ENCODE measurements around the gene XYLT1. TPM values are rescaled to one million over a fixed set of nuclear protein-coding genes. Genes with fewer than 3 reads are reported as not detected.

The XYLT1 gene
- total RNA-seq, 1 donor from 2014 or later: 27.3 TPM

DNA sequence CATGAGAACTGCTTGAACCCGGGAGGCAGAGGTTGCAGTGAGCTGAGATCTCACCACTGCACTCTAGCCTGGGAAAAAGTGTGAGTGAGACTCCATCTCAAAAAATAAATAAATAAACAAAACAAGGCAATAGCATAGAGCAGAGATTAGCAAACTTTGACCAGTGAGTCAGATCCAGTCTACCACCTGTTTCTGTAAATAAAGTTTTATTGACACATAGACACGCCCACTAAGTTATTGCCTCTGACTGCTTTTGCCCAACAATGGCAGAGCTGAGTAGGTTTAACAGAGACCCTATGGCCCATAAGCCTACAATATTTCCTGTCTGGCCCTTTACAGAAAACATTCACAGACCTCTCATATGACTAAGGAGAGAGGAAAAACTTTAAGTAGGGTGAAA is 44.3 kb downstream of the XYLT1 start:
- H3K27me3 ChIP-seq: no peaks in the 10 kb centered on the region
- H3K36me3 ChIP-seq: no peaks in the 10 kb centered on the region
- intact Hi-C loops (cut with DNase I): no loop called here
- H3K4me3 ChIP-seq: no peak overlapping the region
- no peak for DNase-seq (ENCODE audit: extremely low spot score in 2 of 2)
- no peaks in the 10 kb centered on the region for H3K9me3 ChIP-seq
- TF ChIP-seq POLR2AphosphoS5 (IDR thresholded peaks at IDR 0.05; ENCODE audit: insufficient read depth in 1 of 2, low read depth in 1 of 2) (no peak), CTCF (IDR thresholded peaks at IDR 0.05) (no peak), POLR2A (IDR thresholded peaks at IDR 0.05) (no peak)
- no peaks in the 10 kb centered on the region for H3K4me1 ChIP-seq
- H3K27ac ChIP-seq: no peak overlapping the region

DNA sequence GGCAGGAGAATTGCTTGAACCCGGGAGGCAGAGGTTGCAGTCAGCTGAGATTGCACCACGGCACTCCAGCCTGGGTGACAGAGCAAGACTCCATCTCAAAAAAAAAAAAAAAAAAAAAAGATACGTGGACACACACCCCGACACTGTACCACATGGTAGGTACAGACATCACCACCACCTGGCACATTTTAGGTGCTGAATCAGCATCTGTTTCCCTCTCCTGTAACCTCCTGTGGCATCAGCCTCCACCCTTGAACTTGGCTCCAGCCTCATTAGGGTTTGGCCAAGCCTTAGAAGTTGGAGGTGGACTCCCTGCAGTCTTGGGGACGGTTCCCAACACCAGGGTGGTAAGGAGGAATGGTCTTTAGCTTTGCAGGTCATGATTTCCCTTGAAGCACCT is 46.0 kb downstream of the XYLT1 start:
- intact Hi-C loops (cut with DNase I): no loop called here
- DNase-seq (ENCODE audit: extremely low spot score in 2 of 2): no peak
- Histone ChIP-seq H3K27ac (no peak overlapping the region), H3K9me3 (no peaks in the 10 kb centered on the region), H3K27me3 (no peaks in the 10 kb centered on the region), H3K4me3 (no peak overlapping the region), H3K36me3 (no peaks in the 10 kb centered on the region), H3K4me1 (no peaks in the 10 kb centered on the region)
- TF ChIP-seq POLR2A (IDR thresholded peaks at IDR 0.05) (no peak), CTCF (IDR thresholded peaks at IDR 0.05) (no peak), POLR2AphosphoS5 (IDR thresholded peaks at IDR 0.05; ENCODE audit: insufficient read depth in 1 of 2, low read depth in 1 of 2) (no peak)

- TF ChIP-seq POLR2A (IDR thresholded peaks at IDR 0.05) (no peak), POLR2AphosphoS5 (IDR thresholded peaks at IDR 0.05; ENCODE audit: insufficient read depth in 1 of 2, low read depth in 1 of 2) (no peak), CTCF (IDR thresholded peaks at IDR 0.05) (no peak)
- intact Hi-C loops (cut with DNase I): no loop called here
- DNase-seq (ENCODE audit: extremely low spot score in 2 of 2): no peak
Observed at GRCh38 chr16:17423221-17423620, 47.5 kb downstream of the XYLT1 start.

GRCh38 chr16:17420816-17421215 is 49.9 kb downstream of the XYLT1 start:
- no peak overlapping the region for H3K27ac ChIP-seq
- no peaks in the 10 kb centered on the region for H3K9me3 ChIP-seq
- TF ChIP-seq CTCF (IDR thresholded peaks at IDR 0.05): no peak
- TF ChIP-seq POLR2A (IDR thresholded peaks at IDR 0.05): no peak
- no peak for TF ChIP-seq POLR2AphosphoS5 (IDR thresholded peaks at IDR 0.05; ENCODE audit: insufficient read depth in 1 of 2, low read depth in 1 of 2)
- intact Hi-C loops (cut with DNase I): no loop called here
- H3K36me3 ChIP-seq: peaks cover 0 to 3% of the 10 kb centered on the region in 2 donors
- no peaks in the 10 kb centered on the region for H3K27me3 ChIP-seq
- no peak for DNase-seq (ENCODE audit: extremely low spot score in 2 of 2)
- peaks cover 24% of the 10 kb centered on the region for H3K4me1 ChIP-seq
- H3K4me3 ChIP-seq: no peak overlapping the region

More at GRCh38 chr16:17423221-17423620, 47.5 kb downstream of the XYLT1 start:
- no peak overlapping the region for H3K4me3 ChIP-seq
- no peak overlapping the region for H3K27ac ChIP-seq
- no peaks in the 10 kb centered on the region for H3K9me3 ChIP-seq
- H3K27me3 ChIP-seq: no peaks in the 10 kb centered on the region
- H3K4me1 ChIP-seq: peaks cover under 1% of the 10 kb centered on the region
- H3K36me3 ChIP-seq: peaks cover 0 to 3% of the 10 kb centered on the region in 2 donors

GRCh38 chr16:17419266-17419665 is 51.5 kb downstream of the XYLT1 start:
- TF ChIP-seq POLR2A (IDR thresholded peaks at IDR 0.05) (no peak), POLR2AphosphoS5 (IDR thresholded peaks at IDR 0.05; ENCODE audit: insufficient read depth in 1 of 2, low read depth in 1 of 2) (no peak), CTCF (IDR thresholded peaks at IDR 0.05) (no peak)
- no peaks in the 10 kb centered on the region for H3K9me3 ChIP-seq
- DNase-seq (ENCODE audit: extremely low spot score in 2 of 2): no peak
- intact Hi-C loops (cut with DNase I): no loop called here
- H3K27me3 ChIP-seq: no peaks in the 10 kb centered on the region
- H3K36me3 ChIP-seq: peaks cover 0 to 3% of the 10 kb centered on the region in 2 donors
- no peak overlapping the region for H3K27ac ChIP-seq
- H3K4me3 ChIP-seq: no peak overlapping the region
- H3K4me1 ChIP-seq: peaks cover 26% of the 10 kb centered on the region

All from vagina (tissue), 2 donors.